Transverse colon (tissue), 4 donors: ENCODE results near the gene FJX1.

Experiments used
- EP300 ChIP-seq: sonication (generic); formaldehyde crosslinking; IDR thresholded peaks from one replicate; pipeline ENCODE4 v1.6.1; 2017; ENCODE audit warnings: antibody characterized with exemption, low read depth
- POLR2A ChIP-seq: fragments of 450-650 bp; IDR thresholded peaks from one replicate; pipeline ENCODE4 v1.6.1; 2016; ENCODE audit warnings: antibody characterized with exemption, mild to moderate bottlenecking, moderate library complexity
- POLR2AphosphoS5 ChIP-seq, 3 donors: sonication (generic); formaldehyde crosslinking; IDR thresholded peaks; one replicate each; pipeline ENCODE4 v1.6.1; 2016; ENCODE audit warnings: antibody characterized with exemption in 3 of 3
- TF ChIP-seq, protein P1 (sequence below), 5 experiments: fragments of 200-600 bp in 3 of 5; fragments of 450-650 bp in 2 of 5; sonication (generic) in 3 of 5; IDR thresholded peaks; 1 replicate in 2 of 5; 2 replicates in 3 of 5; pipeline ENCODE4 v1.5.1; 2016 to 2017; ENCODE audit warnings: antibody characterized with exemption in 5 of 5, inconsistent platforms in 3 of 5, mild to moderate bottlenecking in 2 of 5, moderate library complexity in 1 of 5

- TF ChIP-seq POLR2AphosphoS5 (IDR thresholded peaks at IDR 0.05): no peak
- TF ChIP-seq, protein P1, sequence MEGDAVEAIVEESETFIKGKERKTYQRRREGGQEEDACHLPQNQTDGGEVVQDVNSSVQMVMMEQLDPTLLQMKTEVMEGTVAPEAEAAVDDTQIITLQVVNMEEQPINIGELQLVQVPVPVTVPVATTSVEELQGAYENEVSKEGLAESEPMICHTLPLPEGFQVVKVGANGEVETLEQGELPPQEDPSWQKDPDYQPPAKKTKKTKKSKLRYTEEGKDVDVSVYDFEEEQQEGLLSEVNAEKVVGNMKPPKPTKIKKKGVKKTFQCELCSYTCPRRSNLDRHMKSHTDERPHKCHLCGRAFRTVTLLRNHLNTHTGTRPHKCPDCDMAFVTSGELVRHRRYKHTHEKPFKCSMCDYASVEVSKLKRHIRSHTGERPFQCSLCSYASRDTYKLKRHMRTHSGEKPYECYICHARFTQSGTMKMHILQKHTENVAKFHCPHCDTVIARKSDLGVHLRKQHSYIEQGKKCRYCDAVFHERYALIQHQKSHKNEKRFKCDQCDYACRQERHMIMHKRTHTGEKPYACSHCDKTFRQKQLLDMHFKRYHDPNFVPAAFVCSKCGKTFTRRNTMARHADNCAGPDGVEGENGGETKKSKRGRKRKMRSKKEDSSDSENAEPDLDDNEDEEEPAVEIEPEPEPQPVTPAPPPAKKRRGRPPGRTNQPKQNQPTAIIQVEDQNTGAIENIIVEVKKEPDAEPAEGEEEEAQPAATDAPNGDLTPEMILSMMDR (IDR thresholded peaks at IDR 0.05): no peak
- TF ChIP-seq EP300: no peak
- TF ChIP-seq POLR2A: no peak
Measured at GRCh38 chr11:35624781-35625180, 6.5 kb downstream of the FJX1 start.
